Naive thymus-derived CD8-positive, alpha-beta T cell (primary cell): ENCODE data around the gene GMPR. TPM values are rescaled to one million over a fixed set of nuclear protein-coding genes. Genes with fewer than 3 reads are reported as not detected.
A peak's percentile ranks its signal among the peaks of the same experiment; 100 is the strongest.

Experiments used
- ATAC-seq, 2 donors: fragments of 150-1000 bp; cut with Tn5 transposase in 1 of 2; sonication (Bioruptor Pico), chemical (Tn5 transposase) in 1 of 2; 1 replicate in 1 of 2; 2 replicates in 1 of 2; pipeline ENCODE4 v1.10.0; 2021; ENCODE audit warnings: mild to moderate bottlenecking in 2 of 2, moderate library complexity in 2 of 2
- POLR2A ChIA-PET: fragments of 350-600 bp; sonication (Branson Sonifier 250); formaldehyde crosslinking; loops from one replicate; lab custom pipeline; 2021; ENCODE audit warnings: antibody characterized with exemption; lab: Charles Lee
- DNase-seq, 10 donors: peaks; one replicate each; pipeline versions ENCODE4 v3.0.0 to v3.0.0-alpha.2; 2020 to 2022
- H3K27ac Mint-ChIP-seq, 10 donors: one replicate each; pipeline ENCODE4 v1.8.0; 2020 to 2022; ENCODE audit warnings: mild to moderate bottlenecking in 10 of 10, mixed read lengths in 10 of 10, moderate library complexity in 4 of 10, inconsistent platforms in 1 of 10
- H3K27me3 Mint-ChIP-seq, 5 donors: one replicate each; pipeline ENCODE4 v1.8.0; 2021 to 2022; ENCODE audit warnings: mixed read lengths in 5 of 5
- H3K36me3 Mint-ChIP-seq, 3 donors: one replicate each; pipeline ENCODE4 v1.8.0; 2020 to 2022; ENCODE audit warnings: mixed read lengths in 3 of 3, mild to moderate bottlenecking in 2 of 3, inconsistent platforms in 1 of 3
- H3K4me1 Mint-ChIP-seq, 4 donors: one replicate each; pipeline ENCODE4 v1.8.0; 2021 to 2022; ENCODE audit warnings: mixed read lengths in 4 of 4
- H3K4me3 Mint-ChIP-seq, 10 donors: one replicate each; pipeline ENCODE4 v1.8.0; 2020 to 2022; ENCODE audit warnings: mild to moderate bottlenecking in 10 of 10, mixed read lengths in 10 of 10, moderate library complexity in 6 of 10, inconsistent platforms in 1 of 10
- H3K9me3 Mint-ChIP-seq, 9 donors: one replicate each; pipeline ENCODE4 v1.8.0; 2020 to 2022; ENCODE audit warnings: mixed read lengths in 9 of 9, mild to moderate bottlenecking in 3 of 9, inconsistent platforms in 1 of 9, moderate library complexity in 1 of 9
- polyA plus RNA-seq, 3 donors: library from polyadenylated mRNA; unstranded; fragments of 300-500 nt; fragmentation: Illumina TruSeq; gene quantifications; one replicate each; pipeline ENCODE4 v1.2.3, GENCODE V29; 2021
- total RNA-seq, 8 experiments: library from RNA in 2 of 8; stranded (reverse) in 2 of 8; gene quantifications; one replicate each; pipeline ENCODE4 v1.2.3 and lab custom pipeline; 2021 to 2026

Gene GMPR
- total and polyA plus RNA-seq, 5 experiments from 2014 or later: 0.71 to 2.6 (median 0.97) TPM

DNA sequence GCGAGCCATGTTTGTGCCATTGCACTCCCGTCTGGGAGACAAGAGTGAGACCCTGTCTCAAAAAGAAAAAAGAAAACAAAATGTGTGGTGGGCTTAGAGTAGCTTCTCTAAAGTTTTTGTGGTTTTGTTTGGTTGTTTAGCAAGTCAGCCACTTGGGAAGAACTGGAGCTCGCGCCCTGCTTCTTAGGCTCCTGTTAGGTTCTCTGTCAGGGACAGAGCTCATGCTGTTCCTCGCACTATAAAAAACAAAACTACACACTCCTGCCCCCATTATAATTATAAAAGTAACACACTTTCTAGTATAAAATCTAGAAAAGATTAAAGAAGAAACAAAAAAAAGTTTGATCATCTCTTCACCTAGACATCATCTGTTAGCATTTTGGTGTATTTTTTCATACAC lies 33.0 kb downstream of the GMPR start:
- DNase-seq: no peak
- POLR2A ChIA-PET: no interaction called here

DNA sequence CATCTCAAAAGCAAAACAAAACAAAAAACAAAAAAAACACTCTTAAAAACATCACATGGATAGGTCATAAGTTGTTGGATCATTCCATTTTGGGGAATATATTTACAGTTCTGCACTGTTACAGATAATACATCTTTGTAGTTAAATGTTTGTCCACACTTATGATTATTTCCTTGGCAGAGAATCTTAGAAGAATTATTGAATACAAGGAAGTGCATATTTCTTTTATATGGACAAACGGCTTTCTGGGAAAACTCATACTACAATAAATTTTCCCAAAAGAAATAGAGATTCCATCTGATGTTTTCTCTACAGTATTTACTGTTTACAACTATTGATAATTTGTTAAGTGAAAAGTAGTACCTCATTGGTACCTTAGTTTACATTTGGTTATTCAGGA lies 33.8 kb downstream of the GMPR start:
- no peak for DNase-seq
- Mint-ChIP-seq H3K4me1 (no peaks in the 10 kb centered on the region), H3K36me3 (peaks cover 0 to 2% (median 0%) of the 10 kb centered on the region in 3 donors), H3K9me3 (no peaks in the 10 kb centered on the region), H3K27me3 (no peaks in the 10 kb centered on the region), H3K27ac (peak overlapping the region in 1 of 10 donors; percentile 37), H3K4me3 (no peak overlapping the region)
- POLR2A ChIA-PET: no interaction called here
- no peak for ATAC-seq

More for the DNA sequence above, 33.0 kb downstream of the GMPR start:
- H3K36me3 Mint-ChIP-seq: peaks cover 0 to under 1% (median 0%) of the 10 kb centered on the region in 3 donors
- H3K27me3 Mint-ChIP-seq: no peaks in the 10 kb centered on the region
- H3K9me3 Mint-ChIP-seq: no peaks in the 10 kb centered on the region
- H3K27ac Mint-ChIP-seq: no peak overlapping the region
- no peak overlapping the region for H3K4me3 Mint-ChIP-seq
- no peak for ATAC-seq
- no peaks in the 10 kb centered on the region for H3K4me1 Mint-ChIP-seq

DNA sequence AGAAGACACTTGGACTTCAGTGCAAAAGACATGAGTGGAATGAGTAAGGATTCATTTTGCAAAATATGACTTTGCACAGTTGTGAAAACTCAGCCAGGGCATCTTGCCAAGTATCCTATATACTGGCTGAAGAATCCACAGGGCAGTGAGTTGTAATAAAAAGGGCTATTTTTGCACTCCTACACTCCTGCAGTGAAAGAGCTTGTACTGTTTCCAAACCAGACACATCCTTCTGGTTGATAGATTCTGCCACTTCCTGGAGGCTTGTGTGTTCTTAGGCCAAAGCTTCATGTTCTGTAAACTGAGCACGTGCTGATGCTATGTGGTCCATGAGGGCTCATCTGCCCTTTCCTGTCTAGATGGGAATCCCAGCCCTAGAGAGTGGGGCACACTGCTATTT lies 34.9 kb downstream of the GMPR start:
- Mint-ChIP-seq H3K27me3 (peaks cover 0 to 3% (median 0%) of the 10 kb centered on the region in 5 donors), H3K9me3 (no peaks in the 10 kb centered on the region), H3K27ac (peak overlapping the region in 1 of 10 donors; percentile 20), H3K4me1 (no peaks in the 10 kb centered on the region), H3K4me3 (no peak overlapping the region), H3K36me3 (peaks cover 0 to 3% (median 2%) of the 10 kb centered on the region in 3 donors)
- no peak for ATAC-seq
- no peak for DNase-seq
- POLR2A ChIA-PET: no interaction called here

DNA sequence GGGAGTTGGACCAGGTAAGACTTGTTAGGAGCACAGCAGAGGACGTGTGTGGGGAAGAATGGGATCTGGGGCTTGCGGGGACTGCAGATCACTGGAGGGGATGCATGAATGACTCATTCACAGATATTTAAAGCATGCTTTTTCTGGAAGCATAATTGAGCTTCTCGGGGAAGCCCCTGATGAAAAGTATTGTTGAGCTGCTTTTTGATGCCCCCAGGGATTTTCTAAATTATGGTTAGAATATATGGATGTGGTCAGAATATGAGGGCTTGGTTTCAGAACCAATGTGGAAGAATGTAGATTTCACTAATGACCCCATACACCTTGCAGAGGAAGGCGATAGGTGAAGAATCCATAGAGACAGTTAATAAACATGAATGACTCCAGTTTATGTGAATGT lies 36.1 kb downstream of the GMPR start:
- Mint-ChIP-seq H3K9me3 (no peaks in the 10 kb centered on the region), H3K27me3 (peaks cover 0 to 3% (median 0%) of the 10 kb centered on the region in 5 donors), H3K36me3 (peaks cover 0 to 7% (median 2%) of the 10 kb centered on the region in 3 donors), H3K4me3 (no peak overlapping the region), H3K4me1 (no peaks in the 10 kb centered on the region), H3K27ac (no peak overlapping the region)
- ATAC-seq (no peak), DNase-seq (no peak)
- POLR2A ChIA-PET: no interaction called here

DNA sequence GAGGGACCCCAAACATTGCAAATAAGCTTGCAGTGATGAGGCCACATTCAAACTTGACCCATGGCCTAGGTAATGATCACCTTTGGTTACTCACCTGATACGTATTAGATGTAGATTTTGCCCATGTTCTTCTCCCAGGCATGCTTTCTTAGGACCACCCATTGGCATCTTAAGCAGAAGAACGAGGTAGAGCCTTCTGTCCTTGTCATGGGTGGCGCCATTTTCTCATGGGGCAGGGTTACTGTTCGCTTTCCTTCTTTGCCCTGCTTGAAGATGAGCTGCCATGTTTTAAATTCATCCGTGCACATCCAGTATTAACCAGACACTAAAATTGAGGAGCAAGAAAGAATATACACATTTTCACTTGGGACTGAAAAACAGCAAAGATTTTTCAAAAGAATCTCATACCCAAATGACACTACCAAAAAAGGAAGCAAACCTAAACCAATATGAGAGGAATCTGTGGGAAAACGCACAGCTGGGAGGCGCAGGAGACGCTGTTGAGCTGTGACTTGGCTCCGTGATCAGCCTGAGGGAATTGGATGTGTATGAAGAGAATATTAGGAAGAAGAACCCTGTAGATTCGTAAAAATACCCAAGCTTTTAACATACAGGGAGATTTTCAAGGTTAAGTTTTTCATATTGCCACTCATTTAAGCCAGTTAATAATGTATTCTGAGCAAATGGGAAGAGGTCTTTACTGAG lies 36.6 kb downstream of the GMPR start:
- Mint-ChIP-seq H3K36me3 (peaks cover 0 to 7% (median 2%) of the 10 kb centered on the region in 3 donors), H3K27ac (peak overlapping the region in 1 of 10 donors; percentile 62), H3K9me3 (no peaks in the 10 kb centered on the region), H3K4me3 (no peak overlapping the region), H3K4me1 (no peaks in the 10 kb centered on the region), H3K27me3 (peaks cover 0 to 3% (median 0%) of the 10 kb centered on the region in 5 donors)
- ATAC-seq: no peak
- POLR2A ChIA-PET: no interaction called here
- no peak for DNase-seq

DNA sequence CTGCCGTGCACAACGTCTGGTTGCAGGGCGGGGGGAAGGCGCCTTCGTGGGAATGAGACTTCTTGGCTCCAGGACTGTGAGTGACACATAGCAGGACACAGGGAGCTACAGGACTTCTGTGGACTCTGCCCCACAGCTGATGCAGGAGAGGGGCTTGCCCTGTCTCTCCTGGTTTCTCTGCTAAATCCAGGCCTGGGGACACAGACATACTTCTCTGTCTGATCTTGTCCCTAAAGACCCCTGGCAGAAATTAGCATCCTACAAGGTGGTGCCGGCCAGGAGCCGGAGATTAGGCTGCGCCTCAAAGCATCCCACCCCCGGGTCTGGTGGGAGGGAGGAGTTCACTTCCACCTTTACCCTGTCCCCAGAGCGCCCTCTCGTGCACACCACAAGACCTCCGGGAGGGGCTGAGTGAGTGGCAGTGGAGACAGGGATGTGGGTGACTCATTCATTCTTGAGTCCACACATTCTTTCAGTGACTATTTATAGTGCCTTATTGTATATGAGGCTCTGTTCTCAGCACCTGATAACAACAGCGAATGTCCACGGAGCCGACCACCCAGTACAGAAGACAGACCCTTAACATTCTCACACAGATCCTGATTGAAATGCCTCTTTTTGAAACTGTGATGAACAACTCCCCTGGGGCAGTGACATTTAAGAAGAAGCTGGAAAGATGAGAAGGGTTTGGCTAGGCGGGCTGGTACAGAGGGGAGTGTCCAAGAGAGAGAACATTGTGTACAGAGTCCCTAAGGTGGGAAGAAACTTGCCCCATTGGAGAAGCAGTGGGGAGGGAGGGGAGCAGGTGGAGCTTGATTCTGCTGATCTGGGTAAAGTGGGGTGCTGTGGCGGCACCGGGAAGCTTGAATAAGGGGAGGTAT lies 39.0 kb downstream of the GMPR start:
- ATAC-seq (no peak), DNase-seq (no peak)
- Mint-ChIP-seq H3K27me3 (peaks cover 0 to 3% (median 0%) of the 10 kb centered on the region in 5 donors), H3K4me1 (no peaks in the 10 kb centered on the region), H3K9me3 (no peaks in the 10 kb centered on the region), H3K4me3 (no peak overlapping the region), H3K27ac (no peak overlapping the region), H3K36me3 (peaks cover 0 to 7% (median 2%) of the 10 kb centered on the region in 3 donors)
- POLR2A ChIA-PET: no interaction called here

DNA sequence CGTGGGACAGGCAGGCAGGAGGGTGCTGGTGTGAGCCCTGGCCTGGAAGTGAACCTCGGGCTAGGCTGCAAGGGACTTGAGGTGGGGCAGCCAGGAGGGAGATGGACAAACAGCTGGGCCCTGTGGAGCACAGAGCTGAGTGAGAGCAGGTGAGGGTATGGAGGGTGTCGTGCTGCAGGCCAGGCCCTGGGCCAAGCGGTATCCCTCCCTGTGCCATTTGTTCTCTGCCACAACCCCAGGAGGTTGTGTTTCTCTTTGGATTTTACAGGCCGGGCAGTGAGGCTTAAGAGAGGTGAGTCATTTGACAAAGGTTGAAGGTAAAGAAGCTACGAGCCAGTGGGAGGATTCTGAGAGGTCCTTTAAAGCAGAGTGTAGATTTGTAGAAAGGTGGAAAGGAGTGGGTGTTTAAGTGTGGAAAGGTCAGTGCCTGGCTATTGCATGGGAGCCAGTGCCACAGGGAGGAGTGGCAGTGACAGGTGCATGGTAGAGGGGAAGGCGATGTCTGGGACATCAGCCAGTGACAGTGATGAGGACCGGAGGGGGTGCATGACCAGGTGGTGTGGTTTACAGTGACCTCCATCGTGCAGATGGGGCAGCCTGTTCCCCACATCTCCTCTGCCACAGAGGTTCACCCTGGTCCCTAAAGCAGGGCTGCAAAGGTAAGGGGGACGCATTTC lies 39.8 kb downstream of the GMPR start:
- no peaks in the 10 kb centered on the region for H3K9me3 Mint-ChIP-seq
- DNase-seq (no peak), ATAC-seq (no peak)

DNA sequence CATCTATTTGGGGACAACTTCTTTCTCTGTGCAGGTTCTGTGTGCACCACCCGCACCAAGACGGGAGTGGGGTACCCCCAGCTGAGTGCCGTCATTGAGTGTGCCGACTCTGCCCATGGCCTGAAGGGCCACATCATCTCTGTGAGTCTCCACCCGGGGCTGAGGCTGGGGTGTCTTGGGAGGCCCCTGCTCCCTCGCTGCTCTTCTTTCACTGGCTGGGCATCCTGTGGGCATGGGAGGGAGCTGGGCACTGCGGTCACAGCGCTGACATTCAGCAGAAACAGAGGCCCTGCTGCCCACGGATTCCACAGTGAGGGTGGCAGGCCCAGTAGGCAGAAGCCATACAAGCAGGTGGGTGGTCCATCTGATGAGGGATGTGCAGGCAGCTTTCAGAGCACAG lies 40.4 kb downstream of the GMPR start:
- ATAC-seq (no peak), DNase-seq (no peak)
- Mint-ChIP-seq H3K9me3 (no peaks in the 10 kb centered on the region), H3K27ac (no peak overlapping the region), H3K27me3 (peaks cover 0 to 3% (median 0%) of the 10 kb centered on the region in 5 donors), H3K4me1 (no peaks in the 10 kb centered on the region), H3K36me3 (peaks cover 0 to 7% (median 2%) of the 10 kb centered on the region in 3 donors), H3K4me3 (no peak overlapping the region)
- POLR2A ChIA-PET: no interaction called here

More for the DNA sequence above, 39.8 kb downstream of the GMPR start:
- peaks cover 0 to 3% (median 0%) of the 10 kb centered on the region in 5 donors for H3K27me3 Mint-ChIP-seq
- POLR2A ChIA-PET: no interaction called here
- peak overlapping the region in 1 of 10 donors; percentile 16 for H3K27ac Mint-ChIP-seq
- no peak overlapping the region for H3K4me3 Mint-ChIP-seq
- H3K4me1 Mint-ChIP-seq: no peaks in the 10 kb centered on the region
- peaks cover 0 to 7% (median 2%) of the 10 kb centered on the region in 3 donors for H3K36me3 Mint-ChIP-seq

DNA sequence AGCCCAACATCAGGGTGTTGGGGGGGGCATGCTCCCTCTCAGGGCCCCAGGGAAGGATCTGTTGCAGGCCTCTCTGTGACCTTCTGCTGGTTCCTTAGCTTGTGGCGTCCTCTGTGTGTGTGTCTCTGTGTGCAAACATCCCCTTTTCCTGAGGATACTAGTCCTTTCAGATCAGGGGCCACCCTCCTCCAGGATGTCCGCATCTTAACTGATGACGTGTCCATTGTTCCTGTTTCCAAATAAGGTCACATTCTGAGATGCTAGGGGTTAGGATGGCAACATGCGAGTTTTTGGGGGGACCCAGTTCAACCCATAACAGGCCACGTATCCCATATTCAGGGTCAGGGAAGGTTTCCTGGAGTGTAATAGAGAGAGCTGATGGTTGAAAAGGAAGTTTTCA lies 40.9 kb downstream of the GMPR start:
- POLR2A ChIA-PET: no interaction called here
- no peaks in the 10 kb centered on the region for H3K9me3 Mint-ChIP-seq
- no peak overlapping the region for H3K4me3 Mint-ChIP-seq
- DNase-seq: no peak
- no peaks in the 10 kb centered on the region for H3K4me1 Mint-ChIP-seq
- peaks cover 0 to 7% (median 2%) of the 10 kb centered on the region in 3 donors for H3K36me3 Mint-ChIP-seq
- ATAC-seq: no peak
- peaks cover 0 to 3% (median 0%) of the 10 kb centered on the region in 5 donors for H3K27me3 Mint-ChIP-seq
- no peak overlapping the region for H3K27ac Mint-ChIP-seq

DNA sequence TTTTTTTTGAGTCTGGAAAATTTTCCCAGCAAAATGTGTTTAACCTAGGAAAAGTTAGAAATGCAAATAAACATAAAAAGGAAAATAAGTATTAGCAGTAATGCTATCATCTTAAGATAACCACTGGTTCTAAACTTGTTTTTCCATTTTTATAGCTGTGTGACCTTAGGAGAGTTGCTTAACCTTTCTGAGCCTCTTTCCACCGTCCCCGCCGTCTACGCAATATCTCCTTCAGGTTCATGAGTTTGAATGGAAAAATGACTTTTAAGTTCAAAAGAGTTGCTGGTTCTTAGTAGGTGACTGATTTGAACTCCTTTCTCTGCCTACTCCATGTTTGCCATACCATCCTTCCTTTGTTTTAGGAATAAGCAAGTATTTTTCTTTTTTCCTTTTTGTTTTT lies 44.0 kb downstream of the GMPR start:
- Mint-ChIP-seq H3K9me3 (no peaks in the 10 kb centered on the region), H3K4me1 (peaks cover 0 to 1% (median 0%) of the 10 kb centered on the region in 4 donors), H3K27me3 (peaks cover 0 to 3% (median 0%) of the 10 kb centered on the region in 5 donors), H3K36me3 (peaks cover 0 to 7% (median 0%) of the 10 kb centered on the region in 3 donors), H3K4me3 (no peak overlapping the region), H3K27ac (no peak overlapping the region)
- ATAC-seq (no peak), DNase-seq (no peak)
- POLR2A ChIA-PET: no interaction called here

DNA sequence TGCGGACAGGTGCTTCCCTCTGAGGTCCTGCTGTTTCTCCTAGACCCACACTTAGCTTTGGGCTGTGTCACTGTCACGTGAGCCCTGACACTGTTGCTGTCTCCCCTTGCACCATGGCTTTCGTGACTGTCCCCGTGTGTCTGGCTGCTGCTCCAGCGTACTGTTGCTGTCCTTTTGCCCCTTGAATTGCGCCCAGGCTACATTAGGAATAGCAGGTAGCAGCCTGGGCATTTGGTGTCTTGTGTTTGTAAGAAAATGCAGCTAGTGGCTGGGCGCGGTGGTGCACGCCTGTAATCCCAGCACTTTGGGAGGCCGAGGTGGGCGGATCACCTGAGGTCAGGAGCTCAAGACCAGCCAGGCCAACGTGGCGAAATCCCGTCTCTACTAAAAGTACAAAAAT lies 46.1 kb downstream of the GMPR start:
- no peak for ATAC-seq

DNA sequence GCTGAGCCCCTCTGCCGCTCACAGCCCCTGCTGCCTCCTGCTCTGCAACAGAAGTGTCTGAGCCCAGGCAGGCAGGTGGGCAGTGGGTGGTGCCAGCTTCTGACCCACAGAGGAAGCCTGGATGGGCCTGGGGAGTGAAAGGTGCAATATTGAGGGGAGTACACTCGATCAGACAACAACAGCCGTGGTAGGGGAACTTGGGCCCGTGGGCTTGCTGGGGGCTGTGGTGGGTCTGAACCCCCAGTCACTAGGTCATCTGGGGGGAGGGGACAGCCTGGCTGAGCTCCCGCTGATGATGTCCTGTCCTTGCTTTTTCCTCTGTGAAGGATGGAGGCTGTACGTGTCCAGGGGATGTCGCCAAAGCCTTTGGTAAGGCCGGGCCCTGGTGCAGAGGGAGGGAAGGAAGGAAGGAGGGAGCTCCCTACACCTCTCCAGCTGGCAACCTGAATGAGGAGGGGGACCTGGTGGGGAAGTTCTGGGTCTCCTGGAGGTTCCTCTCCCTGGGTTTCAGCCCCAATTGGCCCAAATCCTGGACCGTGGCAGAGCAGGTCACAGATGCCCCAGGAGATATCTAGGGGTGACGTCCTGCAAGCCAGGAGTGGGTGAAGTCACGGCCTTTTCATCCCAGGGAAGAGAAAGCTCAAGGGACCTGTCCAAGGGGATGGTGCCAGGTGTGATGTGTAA lies 47.2 kb downstream of the GMPR start:
- H3K27ac Mint-ChIP-seq: peak overlapping the region in 1 of 10 donors; percentile 48
- ATAC-seq (no peak), DNase-seq (no peak)
- no peaks in the 10 kb centered on the region for H3K27me3 Mint-ChIP-seq
- H3K4me1 Mint-ChIP-seq: peaks cover 0 to 1% (median 0%) of the 10 kb centered on the region in 4 donors
- POLR2A ChIA-PET: no interaction called here
- H3K36me3 Mint-ChIP-seq: no peaks in the 10 kb centered on the region
- no peaks in the 10 kb centered on the region for H3K9me3 Mint-ChIP-seq
- no peak overlapping the region for H3K4me3 Mint-ChIP-seq

More for the DNA sequence above, 46.1 kb downstream of the GMPR start:
- Mint-ChIP-seq H3K27ac (peak overlapping the region in 1 of 10 donors; percentile 15), H3K27me3 (no peaks in the 10 kb centered on the region), H3K9me3 (no peaks in the 10 kb centered on the region), H3K4me3 (no peak overlapping the region), H3K4me1 (peaks cover 0 to 1% (median 0%) of the 10 kb centered on the region in 4 donors), H3K36me3 (no peaks in the 10 kb centered on the region)
- POLR2A ChIA-PET: no interaction called here
- DNase-seq: no peak
